SH-SY5Y (cell line): Measurements from ENCODE around the gene CTTN.

ENCODE experiments used
- GATA2 ChIP-seq: IDR thresholded peaks from 2 replicates; pipeline ENCODE4 v1.6.1; 2011; ENCODE audit warnings: mild to moderate bottlenecking, low read depth, low read length
- GATA3 ChIP-seq: IDR thresholded peaks from 2 replicates; pipeline ENCODE4 v1.6.1; 2011; ENCODE audit warnings: low read depth, mild to moderate bottlenecking, low read length, moderate library complexity

The CTTN gene

DNA sequence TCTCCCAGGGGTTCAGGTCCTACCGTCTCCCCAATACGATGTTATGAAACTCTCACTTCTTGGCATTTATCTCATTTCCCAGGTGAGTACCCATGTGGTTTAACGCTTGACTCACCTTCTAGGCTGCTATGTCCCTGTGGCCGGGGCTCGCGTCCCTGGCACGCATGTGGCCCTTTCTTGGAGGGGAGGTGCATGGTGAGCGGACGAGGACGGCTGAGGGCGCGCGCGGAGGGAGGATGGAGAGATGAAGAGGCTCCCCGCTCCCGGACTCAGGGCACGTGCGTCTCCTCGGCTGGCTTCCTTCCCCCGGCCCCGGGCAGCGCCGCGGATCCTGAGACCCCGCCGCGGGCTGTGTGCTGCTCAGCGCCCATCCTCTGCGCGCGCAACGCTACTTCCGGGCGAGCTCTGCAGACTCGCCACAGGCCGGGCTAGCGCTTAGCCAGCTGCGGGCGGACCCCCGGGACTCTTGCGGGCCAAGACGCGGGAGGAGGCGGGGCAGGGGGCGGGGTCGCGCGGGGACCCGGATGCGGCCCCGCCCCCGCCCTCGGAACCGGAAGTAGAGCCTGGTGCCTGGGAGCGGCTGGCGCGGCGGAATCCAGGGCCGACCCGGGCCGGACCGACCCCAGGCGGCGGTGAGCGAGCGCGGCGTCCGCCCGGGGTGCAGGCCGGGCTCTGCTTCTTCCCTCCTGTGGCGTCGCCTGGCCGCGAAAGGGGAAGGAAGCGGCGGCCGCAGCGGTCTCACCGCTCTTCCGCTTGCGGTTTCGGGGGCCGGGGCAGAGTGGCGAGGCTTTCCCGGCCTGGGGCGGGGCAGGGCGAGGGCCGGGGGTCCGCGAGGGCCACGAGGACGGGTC, at the start of gene CTTN:
CTTN (plus strand) TSS at position 547 of the 851 bp plus-strand sequence. CDS start 8,769 bp downstream, outside the sequence.
- TF ChIP-seq GATA2 (no peak), GATA3 (no peak)

- no peak for TF ChIP-seq GATA2
Observed at GRCh38 chr11:70348608-70349007, 49.7 kb upstream of the CTTN start.

DNA sequence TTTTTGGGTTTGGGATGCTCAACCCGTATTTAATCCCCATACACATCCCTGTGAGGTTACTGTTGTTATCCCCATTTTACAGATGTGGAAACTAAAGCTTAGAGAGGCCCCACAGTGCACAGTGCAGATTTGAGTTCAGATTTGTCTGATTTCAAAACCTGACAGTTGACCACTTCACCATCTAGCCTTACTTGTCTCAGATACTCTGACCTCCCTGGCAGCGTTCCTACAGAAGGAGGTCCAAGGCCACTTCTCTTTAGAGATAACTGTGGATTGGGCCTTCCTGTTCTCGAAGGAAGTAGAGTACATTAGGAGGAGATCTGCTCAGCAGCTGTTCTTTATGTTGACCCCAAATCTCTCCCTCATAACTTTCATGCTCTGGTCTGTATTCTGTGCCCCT, 46.7 kb upstream of the CTTN start:
- TF ChIP-seq GATA3: no peak
- no peak for TF ChIP-seq GATA2

DNA sequence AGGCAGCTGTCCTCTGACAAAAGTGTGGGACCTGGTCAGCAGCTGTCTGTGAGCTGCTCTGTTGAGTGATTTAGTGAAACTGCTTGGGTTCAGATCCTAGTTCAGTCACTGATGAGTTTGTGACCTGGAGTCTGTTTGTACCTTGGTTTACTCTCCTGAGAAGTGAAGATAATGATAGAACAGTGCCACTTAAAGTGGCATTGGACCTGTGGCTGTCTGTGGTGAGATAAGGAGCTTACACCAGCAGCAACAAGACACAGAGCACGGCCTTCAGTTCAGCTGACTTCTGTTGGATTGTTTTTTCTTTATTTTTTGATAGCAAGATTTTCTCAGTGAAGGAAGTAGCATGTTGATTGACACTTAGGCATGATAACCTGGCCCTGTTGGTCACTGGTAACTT, 46.2 kb upstream of the CTTN start:
- TF ChIP-seq GATA2 (no peak), GATA3 (no peak)

DNA sequence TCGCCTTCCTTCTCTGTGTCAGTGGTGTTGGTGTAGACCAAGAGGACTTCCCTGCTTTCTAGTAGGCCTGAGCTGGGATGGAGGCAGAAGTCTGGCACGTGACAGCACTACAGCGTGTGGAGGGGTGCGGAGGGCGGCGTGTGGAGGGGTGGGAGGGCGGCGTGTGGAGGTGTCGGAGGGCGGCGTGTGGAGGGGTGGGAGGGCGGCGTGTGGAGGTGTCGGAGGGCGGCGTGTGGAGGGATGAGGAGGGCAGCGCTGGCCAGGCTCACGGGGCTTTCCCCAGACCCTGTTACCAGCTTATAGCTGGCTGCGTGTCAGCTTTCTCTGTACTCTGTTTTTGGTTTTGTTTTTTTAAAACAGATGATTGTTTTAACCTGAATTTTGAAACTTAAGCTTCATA, 45.7 kb upstream of the CTTN start:
- TF ChIP-seq GATA2 (no peak), GATA3 (no peak)

- TF ChIP-seq GATA3: no peak
- TF ChIP-seq GATA2: no peak
Observed at GRCh38 chr11:70353329-70353728, 45.0 kb upstream of the CTTN start.

DNA sequence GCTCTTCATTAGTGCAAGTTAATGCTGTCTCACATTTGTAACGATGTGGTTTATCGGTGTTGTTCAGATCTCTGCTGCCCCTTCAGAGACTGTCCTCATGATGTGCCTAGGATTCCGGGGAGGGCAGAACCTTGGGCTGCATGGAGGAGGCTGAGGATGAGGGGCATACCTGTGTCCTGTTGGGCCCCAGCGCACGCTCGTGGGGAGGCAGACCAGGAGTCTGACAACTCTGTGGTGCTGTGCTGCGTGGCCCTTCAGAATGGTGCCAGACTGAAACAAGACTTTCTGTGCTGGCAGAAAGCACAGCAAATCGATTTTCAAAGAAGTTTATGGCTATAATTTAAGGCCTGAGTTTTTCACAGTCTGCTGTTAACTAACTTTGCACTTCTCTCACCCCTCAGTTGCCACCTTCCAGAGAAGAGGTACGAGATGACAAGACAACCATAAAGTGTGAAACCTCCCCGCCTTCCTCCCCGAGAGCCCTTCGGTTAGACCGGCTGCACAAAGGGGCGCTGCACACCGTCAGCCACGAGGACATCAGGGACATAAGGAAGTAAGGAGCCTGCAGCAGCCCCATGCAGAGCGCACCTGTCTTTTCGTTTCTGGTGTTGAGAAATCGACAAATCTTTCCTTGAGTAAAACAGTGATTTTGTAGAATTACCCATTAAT, 44.3 kb upstream of the CTTN start:
- no peak for TF ChIP-seq GATA3
- TF ChIP-seq GATA2: no peak

DNA sequence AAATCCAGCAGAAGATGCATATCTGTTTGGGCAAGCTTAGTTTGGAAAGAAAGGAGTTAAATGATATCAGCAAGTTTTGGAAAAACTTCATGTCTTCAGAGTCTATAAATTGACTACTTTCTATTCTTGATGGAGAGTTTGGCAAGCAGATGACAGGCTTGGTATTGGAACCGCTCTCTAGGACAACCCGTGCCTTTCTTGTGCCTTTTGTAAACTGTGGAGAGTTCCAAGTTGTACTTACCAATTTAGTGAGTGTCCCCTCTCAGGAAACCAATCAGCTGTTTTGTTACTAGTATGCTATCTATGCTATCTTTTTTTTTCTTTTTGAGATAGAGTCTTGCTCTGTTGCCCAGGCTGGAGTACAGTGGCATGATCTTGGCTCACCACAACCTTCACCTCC, 43.7 kb upstream of the CTTN start:
- TF ChIP-seq GATA2: no peak

DNA sequence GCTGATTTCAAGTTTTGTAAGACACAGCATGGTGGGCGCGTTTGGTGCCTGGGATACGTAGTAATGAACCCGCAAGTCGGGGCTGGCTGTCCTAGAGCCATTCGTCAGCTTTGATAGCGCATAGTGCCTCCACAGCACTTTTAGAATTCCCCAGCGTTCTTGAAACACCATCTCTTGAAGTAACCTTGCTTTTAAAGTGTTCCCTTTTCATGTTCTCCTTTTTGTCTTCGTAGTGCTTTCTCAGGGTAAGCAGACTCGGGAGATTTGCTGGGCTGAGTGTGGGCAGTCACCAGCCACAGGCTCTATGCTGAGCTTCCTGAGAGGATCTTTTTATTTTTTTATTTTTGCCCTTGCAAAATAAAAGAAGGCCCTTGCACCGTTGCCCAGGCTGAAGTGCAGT, 39.6 kb upstream of the CTTN start:
- no peak for TF ChIP-seq GATA3
- no peak for TF ChIP-seq GATA2

- TF ChIP-seq GATA2 (no peak), GATA3 (no peak)
Observed at GRCh38 chr11:70359451-70360205, 38.7 kb upstream of the CTTN start.

- TF ChIP-seq GATA2: no peak
- no peak for TF ChIP-seq GATA3
Observed at GRCh38 chr11:70360211-70360610, 38.1 kb upstream of the CTTN start.

DNA sequence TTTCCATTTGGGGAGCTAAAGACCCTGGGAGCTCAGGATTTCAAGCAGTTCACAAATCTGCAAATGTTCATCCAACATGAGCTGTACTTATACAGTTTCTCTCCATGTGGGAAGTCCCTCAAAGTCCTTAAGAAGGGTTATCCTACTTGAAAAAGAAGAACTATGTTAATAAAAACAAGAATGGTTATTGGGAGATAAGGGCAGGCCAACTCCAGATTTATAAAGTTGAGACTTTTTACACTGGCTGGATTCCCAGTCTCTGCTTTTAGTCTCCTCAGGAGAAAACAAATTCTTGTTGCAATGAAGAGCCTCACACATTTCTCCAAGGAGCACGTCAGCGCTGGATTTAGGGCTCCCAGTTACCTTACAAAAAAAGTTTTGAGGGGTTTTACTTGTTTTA, 34.2 kb upstream of the CTTN start:
- no peak for TF ChIP-seq GATA3
- TF ChIP-seq GATA2: no peak

DNA sequence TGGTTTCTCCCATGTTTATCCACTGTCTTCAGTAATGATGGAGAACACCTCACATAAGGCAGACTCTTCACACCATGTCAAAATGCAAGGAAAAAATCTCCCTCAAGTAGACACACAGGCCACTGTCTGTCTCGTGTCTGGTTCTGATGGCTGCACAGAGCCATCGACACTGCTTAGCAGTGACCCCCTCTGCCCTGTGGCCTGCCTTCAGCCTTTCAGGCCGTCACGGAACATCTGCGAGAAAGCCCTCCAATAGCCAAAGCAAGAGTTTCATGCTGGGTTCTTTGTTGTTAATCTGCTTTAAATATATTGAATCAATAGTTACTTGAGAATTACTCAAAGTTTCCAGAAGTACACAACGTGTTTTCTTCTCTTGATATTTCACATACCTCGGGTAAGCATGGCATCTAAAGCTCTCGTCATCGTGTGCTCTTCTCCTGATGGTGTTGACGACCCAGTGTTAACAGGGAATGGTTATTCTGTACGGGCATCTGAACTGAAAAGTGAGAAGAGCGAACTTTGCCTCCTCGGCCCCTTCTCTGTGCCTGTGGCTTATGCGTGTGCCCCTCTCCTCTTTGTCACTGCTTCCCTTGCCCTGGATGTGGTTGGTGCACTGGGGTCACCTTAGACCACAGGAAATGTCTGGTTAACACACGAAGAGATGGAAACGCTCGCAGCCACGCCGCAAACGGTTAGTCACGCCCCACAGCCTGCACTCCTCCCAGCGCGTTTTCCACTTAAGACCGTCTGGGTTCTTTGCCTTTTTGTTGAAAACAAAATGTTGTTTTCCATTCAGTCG, 33.4 kb upstream of the CTTN start:
- TF ChIP-seq GATA3: no peak
- no peak for TF ChIP-seq GATA2

DNA sequence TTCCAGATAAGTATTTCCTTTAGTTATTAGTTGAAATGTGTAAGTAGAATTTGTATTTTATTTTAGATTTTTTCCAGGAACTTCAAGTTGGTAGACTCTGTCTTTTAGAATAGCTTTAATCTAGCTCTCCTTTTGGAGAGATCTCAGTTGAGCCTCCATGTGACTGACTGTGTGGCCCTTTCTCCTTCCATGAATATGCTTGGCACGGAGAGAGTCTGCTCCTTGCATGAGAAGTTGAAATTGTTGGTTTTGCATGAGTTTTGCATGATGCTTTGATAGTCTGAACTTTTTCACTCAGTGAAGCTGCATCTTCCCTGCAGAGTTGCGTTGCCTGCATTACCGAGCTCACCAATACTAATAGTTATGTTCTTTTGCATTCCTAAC, 32.8 kb upstream of the CTTN start:
- TF ChIP-seq GATA3: no peak
- no peak for TF ChIP-seq GATA2

DNA sequence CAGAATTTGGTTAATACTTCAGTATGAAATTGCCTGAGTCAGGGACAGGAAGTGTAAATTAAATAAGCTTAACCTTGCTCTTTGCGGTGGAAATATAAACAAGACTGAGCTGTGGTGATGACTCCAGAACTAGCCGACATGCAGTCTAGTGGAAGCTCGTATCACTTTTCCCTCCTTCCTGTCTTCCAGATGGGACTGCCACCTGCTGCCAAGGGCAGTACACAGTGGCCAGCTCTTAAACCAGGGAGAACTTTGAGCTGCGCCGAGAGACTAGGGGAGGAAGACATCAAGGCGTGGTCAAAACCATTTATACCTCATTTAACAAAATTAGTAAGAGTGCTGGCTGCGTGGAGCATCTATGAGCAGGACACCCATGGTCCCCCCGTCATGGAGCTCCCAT, 31.3 kb upstream of the CTTN start:
- TF ChIP-seq GATA3: no peak
- no peak for TF ChIP-seq GATA2
